Activated CD4-positive, CD25-positive, alpha-beta regulatory T cell treated with anti-CD3 and anti-CD28 coated beads, Interleukin-2, amount 50 U/mL, for 16 hours (primary cell): ENCODE results near the gene KCNA3.

Experiments
- DNase-seq: peaks from one replicate; pipeline ENCODE4 v3.0.0-alpha.2; 2020; ENCODE audit warnings: low read depth, low spot score

KCNA3 gene

GRCh38 chr1:110674337-110675059 is at the start of gene KCNA3:
KCNA3 (minus strand) TSS chr1:110674940; CDS start chr1:110674809, 131 bp downstream.
- DNase-seq = no peak

DNA sequence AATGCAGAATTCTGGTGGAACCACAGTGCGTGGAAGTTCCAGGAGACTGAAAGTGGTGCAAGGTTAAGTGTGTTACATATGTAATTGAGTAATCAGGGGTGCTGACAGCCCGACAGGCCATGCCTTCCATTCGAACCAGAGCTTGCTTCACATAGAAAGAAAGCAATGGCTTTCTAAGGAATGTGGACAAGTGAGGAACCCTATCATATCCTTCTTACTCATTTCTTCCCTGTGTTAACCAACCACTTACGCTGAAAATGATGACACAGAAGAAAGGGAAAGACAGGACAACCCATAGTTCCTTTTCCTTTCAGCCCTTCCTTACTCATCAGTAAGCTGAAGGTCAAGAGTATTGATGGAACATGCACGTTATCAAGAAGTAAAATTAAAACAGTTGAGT is 48.1 kb upstream of the KCNA3 start:
- DNase-seq = no peak

DNA sequence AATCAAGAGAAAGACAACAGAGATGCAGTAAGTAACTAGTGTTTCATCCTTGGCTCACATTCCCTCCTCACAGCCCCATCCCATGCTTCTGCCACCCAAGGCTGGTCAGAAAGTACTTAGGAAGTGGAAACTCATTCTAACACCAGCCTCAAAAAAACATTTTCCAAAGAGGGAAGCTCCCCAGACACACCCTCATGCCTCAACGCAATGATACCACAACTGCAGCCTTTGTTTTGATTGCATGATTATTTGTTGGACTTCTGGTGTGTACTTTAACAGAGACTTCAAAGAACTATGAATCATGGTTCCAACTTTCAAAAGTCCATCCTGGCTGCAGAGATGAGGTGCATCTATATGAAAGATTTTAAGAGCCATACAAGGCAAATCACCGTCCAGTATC is 45.2 kb upstream of the KCNA3 start:
- DNase-seq = no peak

- no peak for DNase-seq
These were observed 43.7 kb upstream of the KCNA3 start for GRCh38 chr1:110718452-110718851.

DNA sequence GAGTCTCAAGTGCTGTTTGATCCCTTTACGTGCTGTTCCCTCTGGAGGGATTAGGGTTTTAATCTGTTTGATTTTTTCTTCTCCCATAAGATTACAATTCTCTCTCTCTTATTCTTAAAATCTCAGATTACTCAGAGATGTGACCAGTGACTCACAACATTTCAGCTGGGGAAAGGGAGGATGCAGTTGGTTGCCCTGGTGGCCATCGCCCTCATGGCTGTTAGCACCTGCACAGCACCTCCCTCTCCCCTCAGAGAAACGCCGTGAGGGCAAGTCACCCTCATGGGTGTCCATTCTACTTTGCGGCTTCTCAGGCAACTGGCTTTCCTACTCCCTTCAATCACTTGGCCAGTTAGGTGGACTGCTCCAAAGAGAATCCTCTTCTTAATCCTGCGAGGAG is 42.4 kb upstream of the KCNA3 start:
- DNase-seq = no peak

DNA sequence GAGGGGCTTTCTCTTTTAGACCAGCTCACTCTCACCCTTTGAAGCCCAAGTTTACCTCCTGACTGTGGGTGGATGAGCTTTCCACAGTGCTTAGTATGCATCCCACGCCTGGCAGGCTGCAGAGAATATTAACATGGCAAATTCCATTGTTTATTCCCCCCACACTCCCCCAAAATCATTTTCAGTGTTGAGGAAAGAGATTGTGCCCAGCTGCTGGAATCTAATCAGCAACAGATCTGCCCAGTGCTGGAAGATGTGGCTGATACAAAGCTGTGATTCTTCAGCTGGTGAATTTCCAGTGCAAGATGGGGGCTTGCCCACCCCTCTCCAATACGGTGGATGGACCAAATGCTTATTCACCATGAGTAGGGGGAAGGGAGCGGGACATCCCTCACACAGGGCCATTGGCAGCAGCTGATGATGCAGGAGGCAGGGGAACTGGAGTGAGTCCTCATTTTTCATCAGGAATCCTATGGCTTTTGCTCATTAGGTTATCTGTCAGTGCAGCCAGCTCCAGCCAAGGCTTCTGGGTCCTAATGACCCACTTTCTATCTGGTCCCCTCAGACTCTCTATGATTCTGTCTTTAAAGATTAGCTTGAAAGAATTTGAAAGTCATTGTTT is 39.7 kb upstream of the KCNA3 start:
- no peak for DNase-seq

DNA sequence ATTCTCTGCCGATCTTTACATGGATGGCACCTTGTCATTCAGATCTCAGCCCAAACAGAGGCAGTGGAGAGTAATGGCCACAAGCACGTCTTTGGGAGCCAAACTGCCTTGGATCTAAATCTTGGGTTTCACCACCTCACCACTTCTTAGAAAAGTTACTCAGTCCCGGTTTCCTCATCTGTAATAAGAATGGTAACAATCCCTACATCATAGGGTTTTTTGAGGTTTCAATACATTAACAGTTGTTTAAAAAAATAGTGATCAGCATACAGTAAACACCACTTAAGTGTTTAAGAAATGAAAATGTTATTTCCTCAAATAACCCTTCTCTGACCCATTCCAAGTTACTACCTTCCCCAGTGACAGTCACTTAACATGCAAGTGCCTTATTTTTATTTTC is 38.5 kb upstream of the KCNA3 start:
- DNase-seq = no peak

- no peak for DNase-seq
These were observed 35.6 kb upstream of the KCNA3 start for GRCh38 chr1:110710314-110710713.

GRCh38 chr1:110708974-110709440 is 34.3 kb upstream of the KCNA3 start:
- no peak for DNase-seq

DNA sequence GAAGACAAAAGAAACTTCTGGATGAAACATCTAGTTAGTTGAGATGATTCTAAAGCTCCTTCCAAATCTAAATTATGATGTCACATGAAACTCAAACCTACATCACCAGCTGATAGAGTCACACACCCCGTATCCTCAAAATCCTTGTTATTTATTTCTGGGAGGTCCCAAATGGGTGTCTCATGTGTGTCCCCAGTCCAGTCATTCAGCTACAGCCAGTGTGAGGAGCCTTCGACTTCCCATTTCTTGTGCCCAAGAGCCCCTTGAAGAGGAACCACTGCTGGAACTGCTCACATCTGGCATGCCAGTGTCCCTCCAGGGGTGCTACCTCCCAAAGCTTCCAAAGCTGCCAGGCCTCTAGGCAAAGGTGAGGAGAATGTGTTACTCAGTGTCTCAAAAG is 32.5 kb upstream of the KCNA3 start:
- no peak for DNase-seq

DNA sequence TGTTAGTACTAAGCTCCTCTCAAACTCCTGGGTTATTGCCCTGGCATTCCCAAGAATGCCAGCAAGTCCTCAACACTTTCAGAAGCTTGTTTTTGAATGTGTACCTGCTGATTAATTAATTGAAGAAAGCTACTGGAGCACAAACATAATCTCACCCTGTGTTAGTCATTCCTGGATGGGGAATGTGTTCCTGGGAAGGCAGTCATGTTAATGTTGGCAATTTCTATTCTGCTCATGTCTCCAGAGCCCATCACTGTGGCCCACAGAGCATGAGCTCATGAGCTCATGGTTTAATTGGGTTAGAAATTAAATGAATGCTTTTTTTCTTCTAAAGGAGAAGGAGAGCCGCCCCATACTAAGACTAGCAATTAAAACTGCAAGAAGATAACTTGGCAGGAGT is 31.9 kb upstream of the KCNA3 start:
- no peak for DNase-seq

GRCh38 chr1:110702260-110702659 is 27.5 kb upstream of the KCNA3 start:
- DNase-seq = no peak

DNA sequence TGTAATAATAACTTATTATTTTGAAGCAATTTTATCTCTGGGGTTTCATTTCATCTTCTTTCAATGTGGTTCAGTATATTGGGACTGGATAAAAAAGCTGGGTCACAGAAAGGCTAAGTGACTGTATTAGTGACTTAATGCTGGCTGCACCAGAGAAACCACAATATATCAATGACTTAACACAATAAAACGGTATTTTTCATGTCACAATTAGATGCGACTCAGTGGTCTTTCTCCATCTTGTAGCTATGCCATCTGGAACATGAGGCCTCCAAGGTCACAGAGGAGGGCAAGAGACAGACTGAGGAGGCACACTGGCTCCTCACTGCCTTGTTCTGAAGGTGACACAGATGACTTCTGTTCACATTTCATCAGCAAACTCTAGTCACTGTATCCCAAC is 26.0 kb upstream of the KCNA3 start:
- no peak for DNase-seq

- DNase-seq = no peak
These were observed 22.9 kb upstream of the KCNA3 start for GRCh38 chr1:110697606-110698005.

DNA sequence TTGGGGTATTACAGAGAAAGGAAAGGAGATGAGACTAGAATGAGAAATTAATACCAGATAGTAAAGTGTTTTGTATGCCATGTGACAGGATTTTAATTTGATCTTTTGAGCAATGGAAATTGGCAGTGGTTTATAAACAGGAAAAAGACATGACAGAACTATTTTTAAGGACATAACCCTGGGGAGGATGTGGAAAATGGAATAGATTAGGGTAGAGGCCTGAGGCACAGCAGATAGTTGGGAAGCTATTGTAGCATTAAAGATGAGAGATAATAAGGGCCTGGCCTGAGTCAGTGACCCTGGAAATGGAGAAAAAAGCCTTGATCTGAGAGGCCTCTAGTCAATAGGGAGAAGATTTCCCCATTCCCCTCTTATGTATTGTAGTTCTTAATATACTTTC is 22.1 kb upstream of the KCNA3 start:
- DNase-seq = no peak

DNA sequence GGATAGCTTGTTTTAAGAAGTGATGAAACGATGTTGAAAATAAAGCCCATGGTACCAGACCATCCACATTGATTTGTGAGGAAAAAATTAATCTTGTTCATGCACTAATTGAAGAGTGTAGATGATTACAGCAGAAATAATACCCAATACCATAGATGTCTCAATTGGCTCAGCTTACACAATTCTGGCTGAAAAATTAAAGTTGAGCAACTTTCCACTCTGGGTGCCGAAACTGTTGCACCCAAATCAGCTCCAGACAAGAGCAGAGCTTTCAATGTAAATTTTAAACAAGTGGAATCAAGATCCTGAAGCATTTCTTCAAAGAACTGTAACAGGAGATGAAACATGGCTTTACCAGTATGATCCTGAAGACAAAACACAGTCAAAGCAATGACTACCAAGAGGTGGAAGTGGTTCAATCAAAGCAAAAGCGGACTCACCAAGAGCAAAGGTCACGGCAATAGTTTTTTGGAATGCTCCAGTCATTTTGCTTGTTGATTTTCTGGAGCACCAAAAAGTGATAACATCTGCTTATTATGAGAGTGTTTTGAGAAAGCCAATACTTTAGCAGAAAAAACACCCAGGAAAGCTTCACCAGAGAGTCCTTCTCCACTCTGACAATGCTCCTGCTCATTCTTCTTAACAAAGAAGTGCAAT is 16.1 kb upstream of the KCNA3 start:
- no peak for DNase-seq

- no peak for DNase-seq
These were observed 15.1 kb upstream of the KCNA3 start for GRCh38 chr1:110689868-110690267.

DNA sequence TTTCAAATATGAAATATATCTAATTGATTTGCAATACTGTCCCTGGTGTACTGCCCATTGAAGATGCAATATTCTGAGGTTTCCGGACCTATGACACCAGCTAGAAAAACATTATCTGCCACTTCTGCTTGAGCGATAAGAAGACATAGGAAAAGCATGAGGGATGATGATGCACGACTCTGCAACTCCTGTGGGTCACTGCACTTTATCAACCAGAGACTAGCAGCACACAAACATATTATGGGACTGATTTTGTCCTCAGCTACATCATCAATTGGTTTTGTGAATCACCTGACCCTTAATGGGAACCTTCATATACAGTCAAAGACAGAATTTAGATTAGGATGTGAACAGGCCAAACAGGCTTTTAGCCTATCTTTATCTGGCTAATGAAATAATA is 13.8 kb upstream of the KCNA3 start:
- no peak for DNase-seq

GRCh38 chr1:110687250-110687649 is 12.5 kb upstream of the KCNA3 start:
- DNase-seq = no peak

GRCh38 chr1:110686188-110686587 is 11.4 kb upstream of the KCNA3 start:
- DNase-seq = no peak

DNA sequence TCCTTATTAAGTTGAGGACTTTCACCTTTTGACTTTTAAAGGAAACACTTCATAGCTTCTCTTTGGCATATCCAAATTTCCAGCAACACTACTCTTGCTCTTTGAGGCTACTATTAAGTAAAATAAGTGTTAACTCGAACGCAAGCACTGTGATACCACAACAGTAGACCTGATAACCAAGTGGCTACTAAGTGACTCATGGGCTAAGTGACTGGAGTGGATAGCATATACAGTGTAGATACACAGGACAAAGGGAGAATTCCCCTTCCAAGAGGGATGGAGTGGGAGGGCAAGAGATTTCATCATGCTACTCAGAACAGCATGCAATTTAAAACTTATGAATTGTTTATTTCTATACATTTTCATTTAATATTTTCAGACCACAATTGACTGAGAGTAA is 9.8 kb upstream of the KCNA3 start:
- DNase-seq = no peak

DNA sequence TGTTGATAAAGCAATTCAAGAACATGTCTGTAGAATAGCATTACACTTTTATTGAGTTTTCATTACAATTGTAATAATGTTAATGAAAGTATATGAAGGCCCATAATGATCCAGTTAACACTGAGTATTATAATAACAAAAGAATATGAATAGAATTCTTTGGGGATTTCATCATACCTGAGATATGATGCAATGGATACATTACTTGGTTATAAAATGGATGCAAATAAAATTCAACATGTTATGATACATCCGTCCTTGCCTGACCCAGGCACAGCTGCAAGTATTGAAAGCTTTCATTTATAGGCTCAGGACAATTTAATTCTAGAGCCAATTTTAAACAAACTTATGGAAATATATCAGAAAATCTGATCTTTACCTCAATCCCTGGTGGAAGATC is 8.2 kb upstream of the KCNA3 start:
- DNase-seq = no peak
